ENCODE measurements around the gene DFFB. TPM values are rescaled to one million over a fixed set of nuclear protein-coding genes. Genes with fewer than 3 reads are reported as not detected.
"Not testable (repeated sequence)": the region's sequence is repeated elsewhere in the genome, so short reads cannot be mapped to it uniquely, and the experiment has no call there.

Gene DFFB, protein sequence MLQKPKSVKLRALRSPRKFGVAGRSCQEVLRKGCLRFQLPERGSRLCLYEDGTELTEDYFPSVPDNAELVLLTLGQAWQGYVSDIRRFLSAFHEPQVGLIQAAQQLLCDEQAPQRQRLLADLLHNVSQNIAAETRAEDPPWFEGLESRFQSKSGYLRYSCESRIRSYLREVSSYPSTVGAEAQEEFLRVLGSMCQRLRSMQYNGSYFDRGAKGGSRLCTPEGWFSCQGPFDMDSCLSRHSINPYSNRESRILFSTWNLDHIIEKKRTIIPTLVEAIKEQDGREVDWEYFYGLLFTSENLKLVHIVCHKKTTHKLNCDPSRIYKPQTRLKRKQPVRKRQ
- total RNA-seq = 4.7 and 6.0 TPM in 2 replicates

DNA sequence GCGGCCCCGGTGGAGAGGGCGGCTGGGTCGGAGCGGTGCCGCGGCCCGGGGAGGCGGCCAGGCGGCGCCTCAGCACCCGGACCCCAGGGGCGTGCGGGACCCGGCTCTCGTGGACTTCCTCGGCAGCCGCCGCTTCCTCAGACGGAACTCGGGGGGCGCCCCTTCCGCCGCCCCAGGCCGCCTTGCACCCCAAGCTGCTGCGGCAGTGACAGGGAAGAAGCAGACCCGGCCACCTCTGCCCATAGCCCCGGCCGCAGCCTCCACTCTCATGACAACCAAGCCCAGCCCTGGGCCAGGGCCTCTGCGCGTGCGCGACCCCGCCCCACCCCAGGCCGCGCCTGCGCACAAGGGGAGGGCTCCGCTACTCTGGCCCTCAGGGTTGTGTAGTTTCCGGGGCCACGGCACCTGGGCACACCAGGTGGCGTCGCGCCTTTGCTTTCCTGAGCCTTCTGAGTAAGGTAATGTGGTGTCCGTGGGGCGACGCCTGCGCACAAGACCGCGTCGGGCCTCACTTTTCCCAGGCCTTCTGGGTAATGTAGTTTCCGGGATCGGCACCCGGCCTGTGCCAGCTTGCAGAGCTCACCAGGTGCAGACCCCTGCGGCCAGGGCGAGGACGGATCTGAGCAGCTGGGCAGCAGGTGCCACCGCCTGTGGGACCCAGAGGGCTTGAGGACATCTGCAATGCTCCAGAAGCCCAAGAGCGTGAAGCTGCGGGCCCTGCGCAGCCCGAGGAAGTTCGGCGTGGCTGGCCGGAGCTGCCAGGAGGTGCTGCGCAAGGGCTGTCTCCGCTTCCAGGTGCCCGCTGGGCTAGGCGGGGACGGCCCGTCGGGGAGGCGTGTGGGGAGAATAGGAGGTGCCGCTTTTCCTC is at the start of gene DFFB, which contains the start of gene CEP104:
TSS of gene DFFB (plus strand) at position 554 of the 868 bp plus-strand sequence. CDS start at position 682, 128 bp downstream.
TSS of gene CEP104 (minus strand) at position 289 of the 868 bp plus-strand sequence. CDS start 4,804 bp downstream, outside the sequence.
- TF ChIP-seq, protein P1, sequence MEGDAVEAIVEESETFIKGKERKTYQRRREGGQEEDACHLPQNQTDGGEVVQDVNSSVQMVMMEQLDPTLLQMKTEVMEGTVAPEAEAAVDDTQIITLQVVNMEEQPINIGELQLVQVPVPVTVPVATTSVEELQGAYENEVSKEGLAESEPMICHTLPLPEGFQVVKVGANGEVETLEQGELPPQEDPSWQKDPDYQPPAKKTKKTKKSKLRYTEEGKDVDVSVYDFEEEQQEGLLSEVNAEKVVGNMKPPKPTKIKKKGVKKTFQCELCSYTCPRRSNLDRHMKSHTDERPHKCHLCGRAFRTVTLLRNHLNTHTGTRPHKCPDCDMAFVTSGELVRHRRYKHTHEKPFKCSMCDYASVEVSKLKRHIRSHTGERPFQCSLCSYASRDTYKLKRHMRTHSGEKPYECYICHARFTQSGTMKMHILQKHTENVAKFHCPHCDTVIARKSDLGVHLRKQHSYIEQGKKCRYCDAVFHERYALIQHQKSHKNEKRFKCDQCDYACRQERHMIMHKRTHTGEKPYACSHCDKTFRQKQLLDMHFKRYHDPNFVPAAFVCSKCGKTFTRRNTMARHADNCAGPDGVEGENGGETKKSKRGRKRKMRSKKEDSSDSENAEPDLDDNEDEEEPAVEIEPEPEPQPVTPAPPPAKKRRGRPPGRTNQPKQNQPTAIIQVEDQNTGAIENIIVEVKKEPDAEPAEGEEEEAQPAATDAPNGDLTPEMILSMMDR (IDR thresholded peaks at IDR 0.05; ENCODE audit: insufficient read depth, low read length, poor library complexity, severe bottlenecking) = peak; percentile 47
- H3K27me3 ChIP-seq (ENCODE audit: control insufficient read depth, insufficient read depth, low read length) = no peaks in the 10 kb centered on the region
- no peaks in the 10 kb centered on the region for H3K36me3 ChIP-seq (ENCODE audit: control insufficient read depth, insufficient read depth, low read length)

DNA sequence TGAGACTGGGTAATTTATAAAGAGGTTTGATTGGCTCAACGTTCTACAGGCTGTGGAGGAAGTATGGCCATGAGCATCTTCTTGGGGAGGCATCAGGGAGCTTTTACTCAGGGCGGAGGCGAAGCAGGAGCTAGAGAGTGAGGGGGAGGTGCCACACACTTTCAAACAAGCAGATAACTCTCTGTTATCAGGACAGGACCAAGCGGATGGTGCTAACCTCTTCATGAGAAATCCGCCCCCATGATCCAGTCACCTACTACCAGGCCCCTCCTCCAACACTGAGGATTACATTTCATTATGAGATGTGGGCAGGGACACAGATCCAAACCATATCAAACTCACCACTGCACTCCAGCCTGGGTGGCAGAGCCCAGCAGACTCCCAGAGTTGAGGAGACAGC is 49.5 kb upstream of the DFFB start:
- no peak for DNase-seq (ENCODE audit: low read depth)
- Histone ChIP-seq H3K27me3 (ENCODE audit: control insufficient read depth, insufficient read depth, low read length) (no peaks in the 10 kb centered on the region), H3K36me3 (ENCODE audit: control insufficient read depth, insufficient read depth, low read length) (no peaks in the 10 kb centered on the region), H3K4me3 (ENCODE audit: low read depth, low read length) (no peak overlapping the region)
- TF ChIP-seq, protein P1 (IDR thresholded peaks at IDR 0.05; ENCODE audit: insufficient read depth, low read length, poor library complexity, severe bottlenecking) = no peak

More for the DNA sequence above, at the start of gene DFFB, which contains the start of gene CEP104:
- peak; percentile 95 for DNase-seq (ENCODE audit: low read depth)
- peak within 1 kb of the TSS; percentile 89 for H3K4me3 ChIP-seq (ENCODE audit: low read depth, low read length)

DNA sequence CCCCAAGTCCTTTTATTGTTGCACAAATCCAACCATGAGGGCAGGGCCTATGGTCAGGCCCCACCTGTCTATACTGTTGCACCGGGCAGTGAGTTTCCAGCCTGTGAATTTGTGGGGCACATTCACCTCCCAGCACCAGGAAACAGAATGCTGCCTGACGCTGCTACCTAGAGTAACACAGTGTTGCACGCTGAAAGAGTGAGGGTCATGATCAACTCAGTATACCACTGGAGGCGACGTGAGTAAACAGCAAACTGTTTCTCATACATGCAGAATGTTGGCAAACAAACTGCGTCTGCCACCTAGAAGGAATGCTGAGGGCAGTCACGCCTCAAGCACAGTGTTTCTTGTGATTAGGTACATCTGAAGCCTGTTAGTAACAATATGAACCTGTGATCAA is 47.6 kb upstream of the DFFB start:
- no peak for DNase-seq (ENCODE audit: low read depth)
- no peak overlapping the region for H3K4me3 ChIP-seq (ENCODE audit: low read depth, low read length)
- TF ChIP-seq, protein P1 (IDR thresholded peaks at IDR 0.05; ENCODE audit: insufficient read depth, low read length, poor library complexity, severe bottlenecking) = no peak
- no peaks in the 10 kb centered on the region for H3K36me3 ChIP-seq (ENCODE audit: control insufficient read depth, insufficient read depth, low read length)
- no peaks in the 10 kb centered on the region for H3K27me3 ChIP-seq (ENCODE audit: control insufficient read depth, insufficient read depth, low read length)

DNA sequence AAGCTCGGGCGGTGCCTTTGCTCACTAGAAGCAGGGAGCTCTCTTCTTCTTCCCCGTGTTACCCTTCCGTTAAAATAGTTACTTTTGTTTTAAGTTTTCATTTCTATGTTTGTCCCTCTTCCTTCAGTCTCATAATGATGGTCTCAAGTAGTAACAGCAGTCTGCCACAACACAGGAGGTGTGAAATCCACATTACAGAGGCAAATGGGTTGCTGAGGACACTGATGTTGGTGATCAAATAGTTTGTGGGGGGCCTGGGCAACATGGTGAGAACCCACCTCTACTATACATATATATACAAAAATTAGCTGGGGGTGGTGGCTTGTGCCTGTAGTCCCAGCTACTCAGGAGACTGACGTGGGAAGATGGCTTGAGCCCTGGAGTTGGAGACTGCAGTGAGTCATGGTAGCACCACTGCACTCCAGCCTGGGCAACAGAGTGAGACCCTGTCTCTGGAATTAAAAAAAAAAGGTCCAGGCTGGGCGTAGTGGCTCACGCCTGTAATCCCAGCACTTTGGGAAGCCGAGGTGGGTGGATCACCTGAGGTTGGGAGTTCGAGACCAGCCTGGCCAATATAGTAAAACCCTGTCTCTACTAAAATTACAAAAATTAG is 47.0 kb upstream of the DFFB start:
- DNase-seq (ENCODE audit: low read depth) = not testable (repeated sequence)

DNA sequence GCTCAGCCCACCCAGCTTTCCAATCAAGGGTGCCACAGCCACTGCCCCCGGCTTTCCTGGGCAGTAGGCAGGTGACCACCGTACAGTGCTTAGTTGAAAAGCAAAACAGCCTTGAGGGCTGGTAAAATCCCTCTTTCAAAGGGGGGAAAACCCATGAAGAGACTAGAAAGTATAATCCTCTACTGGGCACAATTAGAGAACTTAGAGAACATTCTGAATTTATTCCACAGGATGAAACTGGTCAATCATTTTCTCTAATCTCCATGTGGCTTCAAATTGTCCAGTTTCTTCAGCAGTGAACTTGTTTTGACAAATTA is 45.7 kb upstream of the DFFB start:
- Histone ChIP-seq H3K36me3 (ENCODE audit: control insufficient read depth, insufficient read depth, low read length) (no peaks in the 10 kb centered on the region), H3K27me3 (ENCODE audit: control insufficient read depth, insufficient read depth, low read length) (no peaks in the 10 kb centered on the region), H3K4me3 (ENCODE audit: low read depth, low read length) (no peak overlapping the region)
- no peak for DNase-seq (ENCODE audit: low read depth)
- TF ChIP-seq, protein P1 (IDR thresholded peaks at IDR 0.05; ENCODE audit: insufficient read depth, low read length, poor library complexity, severe bottlenecking) = no peak

More for the DNA sequence above, 47.0 kb upstream of the DFFB start:
- H3K4me3 ChIP-seq (ENCODE audit: low read depth, low read length); H3K27me3 ChIP-seq (ENCODE audit: control insufficient read depth, insufficient read depth, low read length); H3K36me3 ChIP-seq (ENCODE audit: control insufficient read depth, insufficient read depth, low read length): not testable (repeated sequence)

DNA sequence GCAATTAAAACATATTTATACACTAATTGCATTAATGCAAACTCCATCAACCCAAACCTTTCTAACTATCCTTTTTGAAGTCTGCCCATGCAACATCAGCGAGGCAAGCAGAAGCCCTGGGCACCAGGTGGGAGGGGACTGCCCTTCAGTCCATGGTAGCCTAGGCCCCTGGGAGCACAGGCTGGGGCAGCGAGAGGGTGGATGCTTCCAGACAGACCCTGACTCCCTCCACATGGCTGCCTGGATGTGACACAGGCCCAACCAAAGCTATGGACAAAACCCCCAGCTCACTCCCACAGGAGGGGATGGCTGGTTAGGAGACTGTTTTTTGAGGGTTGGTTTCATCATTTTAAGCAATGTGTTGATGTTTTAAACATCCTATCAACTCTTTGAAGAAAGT is 43.2 kb upstream of the DFFB start:
- Histone ChIP-seq H3K36me3 (ENCODE audit: control insufficient read depth, insufficient read depth, low read length) (no peaks in the 10 kb centered on the region), H3K27me3 (ENCODE audit: control insufficient read depth, insufficient read depth, low read length) (no peaks in the 10 kb centered on the region), H3K4me3 (ENCODE audit: low read depth, low read length) (no peak overlapping the region)
- TF ChIP-seq, protein P1 (IDR thresholded peaks at IDR 0.05; ENCODE audit: insufficient read depth, low read length, poor library complexity, severe bottlenecking) = no peak
- DNase-seq (ENCODE audit: low read depth) = no peak

All from kidney epithelial cell (primary cell).